CD4-positive, alpha-beta T cell treated with Interleukin-4 for 1 hour (primary cell): Measurements from ENCODE around the gene GATD1.

ENCODE experiments used
- DNase-seq, 2 donors: peaks; one replicate each; pipeline ENCODE4 v3.0.0-alpha.2; 2020 to 2022

Gene GATD1

GRCh38 chr11:778976-779954, 2.0 kb upstream of the GATD1 start:
- no peak for DNase-seq

GRCh38 chr11:776561-777287, 563 bp downstream of the GATD1 start:
- DNase-seq = peak in 1 of 2 donors; percentile 20

- DNase-seq = no peak
Observed at GRCh38 chr11:776263-776560, 1.1 kb downstream of the GATD1 start.

GRCh38 chr11:774873-775592, 2.3 kb downstream of the GATD1 start:
- no peak for DNase-seq

- DNase-seq = no peak
Observed at GRCh38 chr11:773830-774229, 3.5 kb downstream of the GATD1 start.

GRCh38 chr11:773425-773824, 3.9 kb downstream of the GATD1 start:
- DNase-seq = no peak

- DNase-seq = no peak
Observed at GRCh38 chr11:772429-773390, 4.6 kb downstream of the GATD1 start.

- DNase-seq = no peak
Observed at GRCh38 chr11:771617-772204, 5.6 kb downstream of the GATD1 start.

- DNase-seq = no peak
Observed at GRCh38 chr11:770642-771616, 6.4 kb downstream of the GATD1 start.

- DNase-seq = no peak
Observed at GRCh38 chr11:769887-770641, 7.2 kb downstream of the GATD1 start.

- no peak for DNase-seq
Observed at GRCh38 chr11:767238-767637, 10.0 kb downstream of the GATD1 start.

GRCh38 chr11:766936-767210, 10.4 kb downstream of the GATD1 start:
- DNase-seq = no peak

- DNase-seq = no peak
Observed at GRCh38 chr11:766106-766935, 11.0 kb downstream of the GATD1 start.

- DNase-seq = no peak
Observed at GRCh38 chr11:765802-766091, 11.5 kb downstream of the GATD1 start.

- DNase-seq = peak; percentile 75 to 77
Observed at GRCh38 chr11:765025-765801, 12.1 kb downstream of the GATD1 start.

GRCh38 chr11:764322-765024, 12.8 kb downstream of the GATD1 start:
- DNase-seq = no peak

- DNase-seq = no peak
Observed at GRCh38 chr11:763549-764321, 13.6 kb downstream of the GATD1 start.
